Smooth muscle cell (in vitro differentiated cells): Measurements from ENCODE around the gene KCNS1. TPM values are rescaled to one million over a fixed set of nuclear protein-coding genes. Genes with fewer than 3 reads are reported as not detected.

ENCODE experiments used
- DNase-seq: peaks from one replicate; lab custom pipeline; 2025; ENCODE audit not compliant: unreplicated experiment; lab: John Stamatoyannopoulos, UW
- H2AFZ ChIP-seq: fragments of 200-600 bp; sonication (generic); 2 replicates; pipeline ENCODE4 v1.6.0; 2016; ENCODE audit warnings: antibody characterized with exemption, low read depth, mild to moderate bottlenecking
- H3F3A ChIP-seq: fragments of 200-600 bp; sonication (generic); 2 replicates; pipeline ENCODE4 v1.6.0; 2017; ENCODE audit warnings: antibody characterized with exemption, low read depth
- H3K27ac ChIP-seq: fragments of 200-600 bp; sonication (generic); 2 replicates; pipeline ENCODE4 v1.5.1; 2016; ENCODE audit warnings: low read depth, mild to moderate bottlenecking
- H3K27me3 ChIP-seq: fragments of 200-600 bp; sonication (generic); 2 replicates; pipeline ENCODE4 v1.6.1; 2016; ENCODE audit warnings: low read depth, mild to moderate bottlenecking
- H3K36me3 ChIP-seq: fragments of 200-600 bp; sonication (generic); 2 replicates; pipeline ENCODE4 v1.5.1; 2016; ENCODE audit warnings: low read depth
- H3K4me1 ChIP-seq: fragments of 200-600 bp; sonication (generic); 2 replicates; pipeline ENCODE4 v1.5.1; 2016; ENCODE audit warnings: low read depth
- H3K4me2 ChIP-seq: fragments of 200-600 bp; sonication (generic); 2 replicates; pipeline ENCODE4 v1.6.0; 2016; ENCODE audit warnings: mild to moderate bottlenecking
- H3K4me3 ChIP-seq: fragments of 200-600 bp; sonication (generic); 2 replicates; pipeline ENCODE4 v1.5.1; 2016; ENCODE audit warnings: mild to moderate bottlenecking
- H3K79me2 ChIP-seq: fragments of 200-600 bp; sonication (generic); 2 replicates; pipeline ENCODE4 v1.6.0; 2016; ENCODE audit warnings: low read depth, mild to moderate bottlenecking
- H3K9ac ChIP-seq: fragments of 200-600 bp; sonication (generic); 2 replicates; pipeline ENCODE4 v1.6.0; 2016; ENCODE audit warnings: low read depth
- H3K9me3 ChIP-seq: fragments of 200-600 bp; sonication (generic); replicated peaks from 2 replicates; pipeline ENCODE4 v1.5.1; 2016; ENCODE audit warnings: low read depth
- H4K20me1 ChIP-seq: fragments of 200-600 bp; sonication (generic); 2 replicates; pipeline ENCODE4 v1.6.0; 2016; ENCODE audit warnings: low read depth
- whole genome bisulfite sequencing: methylation state at CpG from one replicate; pipeline ENCODE4 v1.1.7; 2016; ENCODE audit warnings: low lambda C conversion rate; 5-methylcytosine and 5-hydroxymethylcytosine counted together
- polyA plus RNA-seq: library from polyadenylated mRNA; unstranded; fragments of >200 nt; fragmentation: Nextera tagmentation; extraction: Ambion mirVana; gene quantifications from 2 replicates; pipeline ENCODE4 v1.2.1, GENCODE V29; 2016
- total RNA-seq: library from RNA; depleted of rRNA; stranded (reverse); fragments of >200 nt; gene quantifications from 2 replicates; pipeline ENCODE4 v1.2.3, GENCODE V29; 2014
- TF ChIP-seq, protein P1 (sequence below): fragments of 200-600 bp; sonication (generic); IDR thresholded peaks from 2 replicates; pipeline ENCODE4 v1.5.1; 2017; ENCODE audit warnings: borderline replicate concordance, mild to moderate bottlenecking, antibody characterized with exemption; ENCODE audit not compliant: insufficient read depth, poor library complexity, severe bottlenecking

KCNS1 gene
- total and polyA plus RNA-seq, 2 experiments from 2014 or later = 0.35 to 1.4 TPM

- TF ChIP-seq, protein P1, sequence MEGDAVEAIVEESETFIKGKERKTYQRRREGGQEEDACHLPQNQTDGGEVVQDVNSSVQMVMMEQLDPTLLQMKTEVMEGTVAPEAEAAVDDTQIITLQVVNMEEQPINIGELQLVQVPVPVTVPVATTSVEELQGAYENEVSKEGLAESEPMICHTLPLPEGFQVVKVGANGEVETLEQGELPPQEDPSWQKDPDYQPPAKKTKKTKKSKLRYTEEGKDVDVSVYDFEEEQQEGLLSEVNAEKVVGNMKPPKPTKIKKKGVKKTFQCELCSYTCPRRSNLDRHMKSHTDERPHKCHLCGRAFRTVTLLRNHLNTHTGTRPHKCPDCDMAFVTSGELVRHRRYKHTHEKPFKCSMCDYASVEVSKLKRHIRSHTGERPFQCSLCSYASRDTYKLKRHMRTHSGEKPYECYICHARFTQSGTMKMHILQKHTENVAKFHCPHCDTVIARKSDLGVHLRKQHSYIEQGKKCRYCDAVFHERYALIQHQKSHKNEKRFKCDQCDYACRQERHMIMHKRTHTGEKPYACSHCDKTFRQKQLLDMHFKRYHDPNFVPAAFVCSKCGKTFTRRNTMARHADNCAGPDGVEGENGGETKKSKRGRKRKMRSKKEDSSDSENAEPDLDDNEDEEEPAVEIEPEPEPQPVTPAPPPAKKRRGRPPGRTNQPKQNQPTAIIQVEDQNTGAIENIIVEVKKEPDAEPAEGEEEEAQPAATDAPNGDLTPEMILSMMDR = no peak
- Histone ChIP-seq H3K4me3 (no peak overlapping the region), H3F3A (no peaks in the 10 kb centered on the region), H4K20me1 (no peaks in the 10 kb centered on the region), H3K27ac (no peak overlapping the region), H3K9me3 (no peaks in the 10 kb centered on the region), H3K27me3 (no peaks in the 10 kb centered on the region), H3K4me1 (no peaks in the 10 kb centered on the region), H3K9ac (no peak overlapping the region), H3K4me2 (no peak overlapping the region), H3K36me3 (no peaks in the 10 kb centered on the region), H3K79me2 (no peaks in the 10 kb centered on the region), H2AFZ (no peak overlapping the region)
- DNase-seq = no peak
- WGBS = 96% methylated on average over 11 of the region's 11 CpGs
Observed at GRCh38 chr20:45110301-45110700, 9.4 kb upstream of the KCNS1 start.

- 91% methylated on average over 8 of the region's 8 CpGs for WGBS
- no peaks in the 10 kb centered on the region for H3K9me3 ChIP-seq
- H3K9ac ChIP-seq = no peak overlapping the region
- no peak overlapping the region for H3K27ac ChIP-seq
- H3K4me1 ChIP-seq = no peaks in the 10 kb centered on the region
- H4K20me1 ChIP-seq = no peaks in the 10 kb centered on the region
- H2AFZ ChIP-seq = no peak overlapping the region
- no peaks in the 10 kb centered on the region for H3K36me3 ChIP-seq
- TF ChIP-seq, protein P1 = no peak
- H3K4me2 ChIP-seq = no peak overlapping the region
- H3F3A ChIP-seq = no peaks in the 10 kb centered on the region
- H3K79me2 ChIP-seq = no peaks in the 10 kb centered on the region
- no peak overlapping the region for H3K4me3 ChIP-seq
- DNase-seq = no peak
- no peaks in the 10 kb centered on the region for H3K27me3 ChIP-seq
Observed at GRCh38 chr20:45109634-45110033, 8.7 kb upstream of the KCNS1 start.

DNA sequence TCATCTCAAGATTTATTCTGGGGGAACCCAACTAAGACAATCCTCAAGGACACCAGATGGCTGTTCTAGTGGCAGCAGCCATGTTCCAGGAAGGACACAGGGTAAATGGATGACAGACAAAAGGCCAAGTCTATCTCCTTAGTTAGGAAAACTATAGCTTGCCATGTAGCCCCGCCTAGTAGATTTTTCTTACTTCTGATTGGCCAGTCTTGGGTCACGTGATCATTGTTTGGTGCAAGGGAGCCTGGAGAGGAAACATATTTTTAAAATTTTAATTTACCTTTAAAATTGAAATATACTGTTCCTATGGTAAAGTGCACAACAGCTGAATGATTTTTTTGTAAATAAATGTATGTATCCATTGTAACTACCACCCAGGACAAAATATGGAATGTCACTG is 4.4 kb upstream of the KCNS1 start:
- Histone ChIP-seq H2AFZ (no peak overlapping the region), H3K36me3 (no peaks in the 10 kb centered on the region)

DNA sequence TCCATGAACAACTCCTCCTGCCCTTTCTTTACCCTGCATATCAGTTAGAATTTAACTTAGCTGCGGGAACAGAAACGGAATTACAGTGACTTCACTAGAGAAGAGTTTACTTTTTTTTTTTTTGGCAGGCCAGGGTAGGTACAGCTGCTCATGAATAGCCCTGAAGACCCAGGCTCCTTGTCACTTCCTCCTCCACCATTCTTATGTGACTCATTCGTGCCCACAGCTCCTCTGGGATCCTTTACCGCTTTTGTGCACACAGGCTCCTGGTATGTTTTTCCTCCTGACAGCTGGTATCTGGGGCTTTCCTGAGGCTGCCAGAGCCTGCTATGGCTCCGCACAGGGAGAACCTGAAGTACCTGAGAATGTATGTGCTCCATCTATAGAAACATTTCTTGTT is 3.9 kb upstream of the KCNS1 start:
- Histone ChIP-seq H3K9ac (no peak overlapping the region), H3K4me1 (no peaks in the 10 kb centered on the region), H3F3A (no peaks in the 10 kb centered on the region), H3K79me2 (no peaks in the 10 kb centered on the region), H2AFZ (no peak overlapping the region), H3K27me3 (peaks cover 5% of the 10 kb centered on the region), H3K9me3 (no peaks in the 10 kb centered on the region), H3K27ac (peak overlapping the region; percentile 33), H4K20me1 (no peaks in the 10 kb centered on the region), H3K4me3 (no peak overlapping the region), H3K4me2 (no peak overlapping the region), H3K36me3 (no peaks in the 10 kb centered on the region)
- no peak for DNase-seq
- TF ChIP-seq, protein P1 = no peak
- 35% methylated on average over 5 of the region's 5 CpGs for WGBS

More for the DNA sequence above, 4.4 kb upstream of the KCNS1 start:
- no peak overlapping the region for H3K9ac ChIP-seq
- H3K4me3 ChIP-seq = no peak overlapping the region
- H3K4me1 ChIP-seq = no peaks in the 10 kb centered on the region
- WGBS = 100% methylated on average over 2 of the region's 2 CpGs
- H3K79me2 ChIP-seq = no peaks in the 10 kb centered on the region
- TF ChIP-seq, protein P1 = no peak
- no peaks in the 10 kb centered on the region for H3K9me3 ChIP-seq
- H4K20me1 ChIP-seq = no peaks in the 10 kb centered on the region
- peak overlapping the region; percentile 33 for H3K27ac ChIP-seq
- DNase-seq = no peak
- H3K4me2 ChIP-seq = no peak overlapping the region
- H3F3A ChIP-seq = no peaks in the 10 kb centered on the region
- no peaks in the 10 kb centered on the region for H3K27me3 ChIP-seq
